NCI-H1694 (cell line): Measurements from ENCODE around the gene HSD17B12.

Source experiments
- DNase-seq: peaks from one replicate; lab custom pipeline; 2025; lab: John Stamatoyannopoulos, UW

The HSD17B12 gene

DNA sequence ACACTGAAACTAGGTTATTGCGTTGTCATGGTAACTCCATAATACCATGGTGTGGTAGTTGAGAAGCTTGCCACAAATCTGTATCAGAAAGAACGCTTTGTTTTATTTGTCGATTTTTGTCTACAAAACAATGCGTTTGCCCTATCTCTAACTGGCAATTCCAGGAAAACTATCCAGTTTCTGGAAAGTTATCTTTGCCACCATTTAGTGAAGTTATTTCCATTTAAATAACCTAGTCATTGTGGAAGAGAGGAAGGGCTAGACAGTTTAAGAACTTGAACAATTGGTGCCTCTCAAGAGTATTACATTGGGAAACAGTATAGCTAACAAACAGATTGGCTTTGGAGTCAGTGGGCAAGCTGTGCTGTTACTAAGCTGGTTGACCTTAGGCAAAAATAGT, 7.9 kb downstream of the HSD17B12 start:
- DNase-seq: no peak

DNA sequence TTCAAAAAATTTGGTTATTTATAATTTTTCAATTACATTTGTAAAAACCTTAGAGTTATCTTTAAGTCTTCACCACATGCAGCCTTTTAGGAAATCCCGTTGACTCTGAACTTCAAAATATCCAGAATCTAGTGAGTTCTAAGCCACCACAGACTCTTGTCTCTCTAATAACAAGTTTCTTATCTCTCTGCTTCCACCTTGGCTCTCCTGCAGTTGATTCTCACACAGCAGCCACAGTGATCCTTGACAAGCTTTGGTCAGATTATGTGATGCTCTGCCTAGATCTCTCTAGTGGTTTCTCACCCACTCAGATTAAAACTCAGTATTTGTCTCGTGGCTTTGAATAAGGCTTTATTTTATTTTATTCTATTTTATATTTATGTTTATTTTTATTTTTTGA, 8.6 kb downstream of the HSD17B12 start:
- DNase-seq: no peak

DNA sequence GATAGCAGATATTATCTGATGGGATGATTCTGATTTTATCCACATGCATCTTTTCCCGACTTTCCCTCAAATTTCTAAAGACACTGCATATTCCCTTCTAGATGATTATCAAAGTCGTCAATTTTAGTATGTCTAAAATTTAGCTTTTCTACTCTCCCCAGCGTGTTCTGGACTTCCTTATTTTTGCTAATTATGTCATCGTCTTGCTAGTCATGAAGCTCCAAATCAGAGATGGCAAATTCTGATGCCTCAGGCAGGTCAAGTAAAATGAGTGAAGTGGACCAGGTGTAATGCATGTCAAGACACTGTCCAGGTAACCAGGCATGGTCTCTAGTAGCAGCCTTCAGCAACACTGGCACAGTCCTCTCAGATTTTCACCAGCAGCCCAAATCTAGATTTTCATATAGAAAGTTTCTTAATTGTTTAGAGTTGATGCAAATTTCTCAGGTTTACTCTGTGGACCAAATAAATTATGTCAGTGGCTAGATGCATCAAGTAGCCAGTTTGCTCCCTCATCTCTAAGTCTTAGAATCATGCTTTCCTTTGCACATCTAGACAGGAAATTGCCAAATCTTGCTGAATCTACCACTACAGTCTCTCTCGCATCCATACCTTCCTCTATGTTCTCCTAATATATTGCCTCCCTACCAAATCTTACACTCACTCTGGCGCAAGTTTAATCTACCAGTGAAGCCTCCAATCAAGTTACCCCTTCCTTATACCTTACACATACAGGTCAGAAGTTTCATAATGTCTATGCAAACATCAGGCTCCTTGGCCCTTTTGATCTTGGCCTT, 10.6 kb downstream of the HSD17B12 start:
- no peak for DNase-seq

DNA sequence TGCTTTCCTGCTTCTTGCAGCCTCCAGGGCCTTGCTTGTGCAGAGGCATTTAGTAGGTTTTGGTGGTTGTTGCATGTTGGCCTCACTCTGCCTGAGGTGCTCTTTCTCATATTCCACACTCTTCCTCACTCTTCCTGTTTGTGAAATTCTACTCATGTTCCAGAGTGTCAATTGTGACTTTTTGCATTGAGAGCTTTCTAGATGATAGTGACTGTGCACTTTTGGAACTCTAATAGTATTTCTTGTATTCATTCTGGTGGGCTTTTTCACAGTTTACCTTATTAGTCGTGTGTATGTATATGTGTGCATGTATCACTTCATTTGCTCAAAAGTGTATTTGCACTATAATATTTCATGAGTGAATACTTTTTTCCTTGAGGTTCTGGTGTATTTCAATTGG, 11.3 kb downstream of the HSD17B12 start:
- no peak for DNase-seq

DNA sequence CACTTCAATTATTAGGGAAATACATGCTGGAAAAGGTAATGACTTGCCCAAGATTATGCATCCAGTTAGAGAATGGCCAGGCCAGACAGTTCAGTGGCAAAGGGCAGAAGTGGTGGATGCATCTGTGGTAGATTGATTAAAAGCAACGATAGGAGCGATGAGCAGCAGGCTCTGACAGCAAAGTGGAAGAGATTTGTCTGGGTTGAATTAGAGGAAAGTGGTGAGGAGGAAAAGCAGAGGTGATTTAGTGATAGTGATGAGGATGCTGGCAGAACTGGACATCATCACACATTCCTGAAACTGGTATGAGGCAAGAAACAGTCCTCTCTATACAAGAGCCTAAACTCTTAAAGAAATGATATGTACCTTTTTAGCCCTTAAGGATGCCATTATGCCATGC, 12.5 kb downstream of the HSD17B12 start:
- no peak for DNase-seq

DNA sequence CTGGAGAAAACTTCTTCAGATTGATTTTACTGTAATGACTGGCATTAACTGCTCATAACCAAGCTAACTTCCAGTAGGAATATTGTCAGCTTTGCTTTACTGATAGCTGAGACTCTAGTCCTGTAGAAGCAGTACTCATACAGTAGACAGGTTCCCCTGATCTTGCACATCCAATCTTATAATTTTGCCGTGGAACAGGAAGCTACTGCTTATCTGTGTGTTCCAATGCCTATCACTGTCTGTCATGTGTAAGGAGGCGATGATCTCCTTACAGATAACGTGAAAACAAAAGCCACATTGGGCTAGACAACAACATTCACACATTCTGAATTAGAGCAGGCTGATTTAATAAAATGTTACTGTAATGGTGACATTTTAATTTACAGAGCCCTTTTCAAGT, 13.2 kb downstream of the HSD17B12 start:
- DNase-seq: no peak

DNA sequence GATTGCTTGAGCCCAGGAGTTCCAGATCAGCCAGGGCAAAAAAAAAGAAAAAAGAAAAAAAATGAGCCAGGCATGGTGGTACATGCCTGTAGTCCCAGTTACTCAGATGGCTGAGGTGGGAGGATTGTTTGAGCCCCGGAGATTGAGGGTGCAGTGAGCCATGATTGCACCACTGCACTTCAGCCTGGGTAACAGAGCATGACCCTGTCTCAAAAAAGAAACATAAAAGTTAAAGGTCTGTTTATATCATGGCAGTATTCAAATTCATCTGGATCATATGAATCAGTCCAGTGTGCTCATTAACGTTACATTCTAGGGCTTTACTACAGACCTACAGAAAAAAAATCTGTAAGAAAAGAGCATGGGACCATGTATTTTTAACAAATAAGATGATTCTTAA, 13.9 kb downstream of the HSD17B12 start:
- DNase-seq: no peak

DNA sequence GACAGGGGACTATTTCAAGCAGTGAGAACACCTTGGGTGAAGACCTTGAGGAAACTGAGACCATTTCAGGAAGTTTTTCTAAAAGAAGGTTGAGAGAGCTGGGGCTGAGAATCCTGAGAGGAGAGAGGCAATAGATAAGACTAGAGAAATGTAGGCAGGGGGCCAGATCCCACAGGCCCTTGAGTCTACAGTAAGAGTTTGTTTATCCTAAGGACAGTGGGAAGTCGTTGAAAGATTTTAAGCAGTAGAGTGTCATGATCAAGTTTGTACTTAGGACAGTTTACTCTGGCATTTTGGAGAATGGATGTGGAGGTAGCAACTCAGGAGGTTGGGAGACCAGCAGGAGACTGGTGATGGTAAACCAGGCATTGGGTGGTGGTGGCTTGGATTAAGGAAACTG, 17.1 kb downstream of the HSD17B12 start:
- no peak for DNase-seq

DNA sequence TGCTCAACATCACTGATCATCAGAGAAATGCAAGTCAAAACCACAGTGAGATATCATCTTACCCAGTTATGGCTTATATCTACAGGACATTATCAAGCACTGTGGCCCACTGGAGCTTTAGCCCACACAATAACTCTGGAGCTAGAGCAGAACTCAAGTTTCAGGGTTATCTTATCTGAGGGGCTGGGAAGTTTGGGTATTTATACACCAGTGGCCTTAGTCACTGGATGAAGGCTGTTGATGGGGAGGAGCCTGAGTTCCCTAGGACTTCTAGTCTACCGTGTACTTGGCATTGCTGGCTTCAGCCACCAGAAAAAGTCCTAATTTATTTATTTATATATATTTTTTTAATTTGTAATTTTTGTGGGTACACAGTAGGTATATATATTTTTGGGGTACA, 19.3 kb downstream of the HSD17B12 start:
- DNase-seq: no peak

DNA sequence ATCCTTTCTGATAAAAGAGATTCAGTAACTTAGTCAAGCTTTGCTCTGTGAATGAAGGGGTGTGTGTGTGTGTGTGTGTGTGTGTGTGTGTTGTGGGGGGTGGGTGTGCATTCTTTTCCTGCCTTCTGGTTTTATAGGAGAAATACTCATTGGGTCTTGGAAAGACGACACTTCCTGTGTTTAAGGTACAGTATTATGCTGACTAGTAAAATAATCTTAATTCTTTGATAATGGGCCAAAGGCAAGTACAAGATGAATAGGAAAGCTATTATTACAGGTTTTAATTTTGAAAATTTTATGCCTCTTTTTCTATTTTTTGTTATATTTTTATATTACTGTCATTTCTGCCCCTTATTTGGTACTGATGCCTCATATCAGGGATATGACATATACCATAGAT, 26.1 kb downstream of the HSD17B12 start:
- no peak for DNase-seq

DNA sequence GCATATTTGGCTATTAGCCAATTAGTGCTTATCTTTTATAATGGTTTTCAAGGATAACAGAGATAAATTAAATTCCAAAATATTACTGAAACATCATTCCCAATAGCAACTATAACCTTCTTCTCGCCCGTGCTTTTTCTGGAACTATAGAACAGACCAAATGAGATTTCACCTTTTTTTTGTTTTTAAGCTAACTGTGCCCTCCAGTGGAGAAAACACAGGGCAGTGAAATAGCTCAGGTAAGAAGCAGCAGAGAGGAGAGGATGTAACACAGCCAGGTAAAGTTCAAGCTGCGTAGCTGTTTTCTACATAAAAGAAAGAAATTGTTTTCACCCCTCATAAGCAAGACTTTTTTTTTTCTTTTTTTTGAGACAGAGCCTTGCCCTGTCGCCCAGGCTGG, 28.2 kb downstream of the HSD17B12 start:
- no peak for DNase-seq

DNA sequence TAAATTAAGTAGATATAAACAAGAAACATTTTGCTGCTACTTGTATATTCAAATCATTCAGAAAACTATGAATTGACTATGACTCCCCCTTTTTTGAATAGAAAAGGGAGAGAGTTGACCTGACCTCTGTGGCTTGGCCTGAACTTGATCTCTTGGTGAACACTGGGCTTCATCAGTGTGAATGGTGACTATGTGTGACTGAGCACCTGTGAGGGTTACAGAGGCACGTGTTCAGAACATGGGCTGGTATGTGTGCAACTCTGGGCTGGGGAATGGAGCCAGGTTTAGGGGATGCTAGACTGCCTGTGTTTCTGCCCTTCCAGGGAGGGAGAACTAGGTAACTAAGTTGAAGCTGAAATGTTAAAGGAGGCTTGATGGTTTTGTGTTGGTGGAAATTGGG, 29.2 kb downstream of the HSD17B12 start:
- no peak for DNase-seq

DNA sequence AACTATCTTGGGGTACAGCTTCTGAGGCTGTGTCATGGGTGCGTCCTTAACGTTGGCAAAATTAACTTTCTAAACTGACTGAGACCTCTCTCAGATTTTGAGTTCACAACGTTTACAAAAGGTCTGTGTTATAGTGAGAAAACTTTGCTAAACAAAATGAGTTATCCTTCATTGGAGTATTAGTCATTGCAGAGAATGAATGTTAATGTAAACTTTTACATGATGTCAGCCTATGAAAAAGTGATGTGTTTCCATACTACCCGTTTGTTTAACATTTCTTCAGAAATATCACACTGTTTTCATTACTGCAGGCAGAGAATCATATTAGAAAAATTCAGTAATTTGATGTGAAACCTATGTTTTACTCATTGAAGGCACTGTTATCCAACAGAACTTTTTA, 32.1 kb downstream of the HSD17B12 start:
- no peak for DNase-seq

DNA sequence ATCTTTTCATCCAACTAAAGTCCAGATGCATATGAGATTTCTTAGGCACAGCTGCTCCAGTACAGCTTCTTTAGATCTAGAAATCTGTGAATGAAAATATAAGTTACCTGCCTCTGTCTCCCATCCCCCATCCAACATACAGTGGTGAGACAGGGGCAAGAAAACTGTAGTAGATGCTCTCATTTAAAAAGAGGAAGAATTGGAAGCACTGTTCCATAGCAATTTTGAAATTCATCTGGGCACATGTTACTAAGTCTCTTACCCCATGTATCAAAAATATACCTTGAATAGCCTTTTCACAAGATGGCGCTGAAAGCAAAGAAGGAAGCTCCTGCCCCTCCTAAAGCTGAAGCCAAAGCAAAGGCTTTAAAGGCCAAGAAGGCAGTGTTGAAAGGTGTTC, 37.8 kb downstream of the HSD17B12 start:
- DNase-seq: no peak

DNA sequence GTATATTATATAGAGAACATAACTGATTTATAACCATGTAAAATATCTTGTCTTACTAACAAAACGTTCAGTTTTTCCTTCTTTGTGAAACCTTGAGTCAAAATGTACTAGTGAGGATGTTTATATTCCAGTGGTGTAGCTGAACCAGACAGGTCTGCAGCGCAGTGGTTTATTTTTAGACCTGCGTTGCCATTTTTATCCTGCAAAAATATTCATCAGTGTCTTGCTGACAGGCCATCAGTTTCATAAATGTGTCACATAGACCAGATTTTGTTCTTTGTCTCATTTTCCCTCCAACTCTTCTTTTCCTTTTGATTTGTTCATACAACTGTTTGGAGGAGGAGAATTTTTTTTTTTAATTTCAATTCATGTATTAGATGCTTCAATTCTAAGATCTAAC, 43.1 kb downstream of the HSD17B12 start:
- no peak for DNase-seq

DNA sequence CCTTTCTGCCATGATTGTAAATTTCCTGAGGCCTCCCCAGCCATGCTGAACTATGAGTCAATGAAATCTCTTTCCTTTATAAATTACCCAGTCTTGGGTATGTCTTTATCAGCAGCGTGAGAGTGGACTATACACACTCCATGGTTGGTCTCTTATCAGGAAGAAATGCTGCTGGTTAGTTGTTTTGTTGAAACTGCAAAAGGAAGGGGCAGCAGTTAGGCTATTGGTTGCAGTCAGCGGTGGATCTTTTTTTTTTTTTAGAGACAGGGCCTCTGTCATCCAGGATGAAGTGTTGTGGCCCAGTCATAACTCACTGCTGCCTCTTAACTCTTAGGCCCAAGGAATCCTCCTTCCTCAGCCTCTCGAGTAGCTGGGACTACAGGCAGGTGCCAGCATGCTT, 51.7 kb downstream of the HSD17B12 start:
- no peak for DNase-seq

DNA sequence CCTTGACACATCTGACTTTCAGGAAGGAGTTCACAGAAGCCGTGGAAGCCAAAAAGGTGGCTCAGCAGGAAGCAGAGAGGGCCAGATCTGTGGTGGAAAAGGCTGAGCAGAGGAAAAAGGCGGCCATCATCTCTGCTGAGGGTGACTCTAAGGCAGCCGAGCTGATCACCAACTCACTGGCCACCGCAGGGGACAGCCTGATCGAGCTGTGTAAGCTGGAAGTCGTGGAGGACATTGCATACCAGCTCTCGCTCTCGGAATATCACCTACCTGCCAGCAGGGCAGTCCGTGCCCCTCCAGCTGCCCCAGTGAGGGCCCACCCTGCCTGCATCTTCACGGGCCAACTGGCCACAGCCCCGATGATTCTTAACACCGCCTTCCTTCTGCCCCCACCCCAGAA, 53.7 kb downstream of the HSD17B12 start:
- no peak for DNase-seq

DNA sequence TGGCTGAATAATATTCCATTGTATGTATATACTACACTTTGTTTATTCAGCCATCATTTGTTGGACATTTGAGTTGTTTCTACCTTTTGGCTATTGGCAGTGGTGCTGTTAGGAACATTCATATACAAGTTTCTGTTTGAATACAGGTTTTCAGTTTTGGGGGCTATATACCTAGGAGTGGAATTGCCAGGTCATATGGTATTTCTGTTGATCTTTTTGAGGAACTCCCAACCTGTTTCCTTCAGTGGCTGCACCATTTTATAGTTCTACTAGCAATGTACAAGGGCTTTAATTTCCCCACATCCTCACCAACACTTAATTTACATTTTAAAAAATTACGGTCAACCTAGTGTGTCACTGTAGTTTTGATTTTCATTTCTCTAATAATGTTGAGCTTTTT, 54.6 kb downstream of the HSD17B12 start:
- DNase-seq: no peak

DNA sequence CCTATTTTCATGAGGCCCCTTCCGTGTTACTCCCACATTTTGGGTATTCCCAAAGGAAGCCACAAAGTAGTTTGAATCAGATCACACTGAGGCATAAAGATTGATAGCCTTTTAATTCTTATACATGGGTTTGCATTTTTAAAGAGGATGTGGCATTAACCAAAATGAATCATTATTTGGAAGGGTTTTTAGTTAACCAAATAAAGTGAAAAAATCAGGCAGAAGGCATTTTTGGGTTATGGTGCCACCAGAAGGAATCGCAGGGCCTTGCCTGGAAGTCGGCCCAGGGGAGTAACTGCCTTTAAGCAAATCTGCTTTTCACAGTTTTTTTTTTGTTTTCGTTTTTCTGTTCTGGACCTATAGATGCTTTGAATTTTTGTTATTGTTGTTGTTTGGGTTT, 55.4 kb downstream of the HSD17B12 start:
- DNase-seq: no peak

DNA sequence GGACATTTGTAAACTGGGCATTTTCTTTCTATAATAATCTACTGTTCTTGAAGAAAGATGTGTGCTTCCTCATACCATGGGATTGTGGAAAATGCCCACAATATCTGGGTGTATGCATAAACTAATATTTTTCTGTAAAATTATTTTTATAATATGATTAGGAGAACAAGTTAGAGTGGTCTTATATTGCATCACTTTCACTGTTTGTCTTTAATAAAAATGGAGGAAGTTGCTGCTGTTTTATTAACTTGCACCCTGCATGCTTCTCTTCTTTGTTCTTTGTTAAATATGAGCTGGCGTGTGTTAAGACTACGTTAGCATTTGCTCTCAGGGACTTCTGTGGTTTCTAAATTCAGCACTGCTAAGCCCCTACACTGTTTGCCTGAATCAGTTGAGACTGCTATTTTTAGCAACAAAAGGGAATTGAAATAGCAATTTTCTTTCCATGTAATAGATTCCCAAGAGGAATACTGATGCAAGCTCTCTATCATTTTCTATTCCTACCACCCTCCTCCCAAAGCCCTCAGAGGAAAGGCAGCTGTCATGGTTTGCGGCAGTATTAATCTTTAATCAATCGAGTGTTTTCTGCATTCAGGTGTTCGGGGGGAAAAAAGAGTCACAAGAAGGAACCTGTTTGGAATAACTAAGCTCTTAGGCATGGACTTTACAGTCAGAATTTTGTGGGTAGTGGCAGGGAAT, 56.1 kb downstream of the HSD17B12 start:
- no peak for DNase-seq

DNA sequence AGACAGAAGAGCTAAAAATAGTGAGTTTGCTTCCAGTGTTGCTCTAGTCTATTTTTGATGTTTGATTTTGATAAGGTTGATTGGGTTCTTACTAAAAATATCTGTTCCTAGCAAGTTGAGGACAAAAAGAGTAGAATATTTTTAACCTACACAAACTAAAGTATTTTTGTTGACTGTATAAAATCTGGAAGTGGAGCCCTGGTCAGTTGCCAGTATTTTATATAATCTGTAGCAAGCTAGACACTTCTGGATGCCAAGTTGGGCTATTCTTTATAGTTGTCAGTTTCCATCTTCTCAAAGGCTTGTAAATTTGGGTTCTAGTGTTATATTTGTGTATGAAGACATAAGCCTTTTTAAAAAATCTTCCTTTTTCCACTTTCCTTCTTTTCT, 56.7 kb downstream of the HSD17B12 start:
- no peak for DNase-seq

DNA sequence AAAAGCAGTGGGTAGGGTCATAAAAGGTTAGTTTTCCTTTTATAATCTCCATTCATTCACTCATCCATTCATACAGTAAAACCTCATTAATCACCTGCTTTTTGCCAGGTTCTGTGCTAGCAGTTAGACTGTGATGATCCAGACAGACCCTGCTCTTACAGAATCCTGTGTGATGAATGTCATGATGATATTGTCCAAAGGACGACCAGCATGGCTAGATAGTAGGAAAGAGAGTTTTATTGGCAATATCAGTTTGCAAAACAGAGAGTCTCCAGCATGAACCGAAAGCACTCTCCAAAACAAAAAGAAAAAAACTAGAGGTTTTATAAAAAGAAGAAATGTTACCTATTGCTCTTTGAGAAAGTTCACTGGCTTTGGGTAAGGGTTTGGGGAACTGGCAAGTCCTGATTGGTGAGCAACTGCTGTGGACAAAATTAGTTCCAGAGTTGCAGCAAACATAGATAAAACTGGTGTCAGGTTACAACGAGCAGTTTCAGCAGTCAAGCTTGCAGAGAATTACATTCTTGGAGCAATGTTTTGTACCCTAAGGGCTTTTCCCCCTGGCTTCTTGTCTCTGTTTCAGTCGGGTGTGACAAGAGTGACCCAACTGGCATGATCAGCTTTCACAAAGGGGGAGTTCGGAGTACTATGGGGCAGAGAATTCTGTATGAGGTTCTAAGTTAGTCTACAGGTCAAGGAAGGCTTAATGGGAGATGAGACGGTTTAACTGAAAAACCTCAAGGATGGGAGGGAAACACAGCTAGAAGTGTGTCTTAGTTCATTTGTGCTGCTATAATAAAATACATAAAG, 58.3 kb downstream of the HSD17B12 start:
- no peak for DNase-seq

DNA sequence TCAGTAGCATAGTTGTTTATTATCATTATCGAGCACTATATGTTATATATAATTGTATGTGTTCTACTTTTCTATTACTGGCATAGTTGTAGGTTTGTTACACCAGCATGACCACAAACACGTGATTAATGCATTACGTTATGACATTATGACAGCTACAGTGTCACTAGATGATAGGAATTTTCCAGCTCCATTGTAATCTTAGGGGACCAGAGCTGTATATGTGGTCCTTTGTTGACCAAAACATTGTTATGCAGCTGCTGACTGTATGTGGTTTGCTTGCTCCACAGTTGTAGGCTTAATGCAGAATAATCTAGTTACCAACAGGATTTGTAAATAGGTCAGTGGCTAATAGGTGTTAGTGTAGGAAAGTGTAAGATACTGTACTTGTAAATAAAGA, 66.1 kb downstream of the HSD17B12 start:
- no peak for DNase-seq
